ENCODE measurements around the gene PDCD7.

Gene PDCD7

GRCh38 chr15:65177901-65178300, 44.3 kb upstream of the PDCD7 start:
- H3K4me3 ChIP-seq (ENCODE audit: low read depth in 1 of 2, low read length in 2 of 2): no peak overlapping the region
- peaks cover 15% of the 10 kb centered on the region for H3K4me1 ChIP-seq (ENCODE audit: insufficient read depth, low read length)
- DNase-seq: no peak
- H3K79me2 ChIP-seq (ENCODE audit: insufficient read depth, low read length): peaks cover 61% of the 10 kb centered on the region
- no peak overlapping the region for H3K9ac ChIP-seq (ENCODE audit: low read depth, low read length)
- H3K4me2 ChIP-seq (ENCODE audit: insufficient read depth, low read length): no peak overlapping the region
- H3K27ac ChIP-seq (ENCODE audit: low read length): no peak overlapping the region
- peaks cover 10% of the 10 kb centered on the region; the same call in 1 of the 2 replicates for H4K20me1 ChIP-seq (ENCODE audit: insufficient read depth, low read length)
- H2AFZ ChIP-seq (ENCODE audit: low read depth, low read length): no peak overlapping the region
- H3K36me3 ChIP-seq (ENCODE audit: insufficient read depth, low read length): peaks cover 74% of the 10 kb centered on the region
- H3K9me3 ChIP-seq (ENCODE audit: insufficient read depth, low read length, severe bottlenecking): no peaks in the 10 kb centered on the region
- no peaks in the 10 kb centered on the region for H3K27me3 ChIP-seq (ENCODE audit: insufficient read depth, low read length, poor library complexity)
- TF ChIP-seq CTCF (IDR thresholded peaks at IDR 0.05; ENCODE audit: borderline replicate concordance, extremely low read depth, low read length, poor library complexity, severe bottlenecking) (no peak), EZH2 (IDR thresholded peaks at IDR 0.05; ENCODE audit: borderline replicate concordance, low read depth, low read length, severe bottlenecking) (no peak)
- no peak for ATAC-seq (ENCODE audit: insufficient read depth, low read depth)

- no peak overlapping the region for H3K4me3 ChIP-seq (ENCODE audit: low read depth in 1 of 2, low read length in 2 of 2)
- H3K9ac ChIP-seq (ENCODE audit: low read depth, low read length): no peak overlapping the region
- 0 out of 2 replicates have a peak, but pooled peaks cover 3% of the 10 kb centered on the region for H3K4me1 ChIP-seq (ENCODE audit: insufficient read depth, low read length)
- peaks cover 53% of the 10 kb centered on the region for H3K79me2 ChIP-seq (ENCODE audit: insufficient read depth, low read length)
- DNase-seq: no peak
- H2AFZ ChIP-seq (ENCODE audit: low read depth, low read length): no peak overlapping the region
- no peaks in the 10 kb centered on the region for H3K9me3 ChIP-seq (ENCODE audit: insufficient read depth, low read length, severe bottlenecking)
- H4K20me1 ChIP-seq (ENCODE audit: insufficient read depth, low read length): peaks cover 10% of the 10 kb centered on the region; the same call in 1 of the 2 replicates
- no peaks in the 10 kb centered on the region for H3K27me3 ChIP-seq (ENCODE audit: insufficient read depth, low read length, poor library complexity)
- H3K4me2 ChIP-seq (ENCODE audit: insufficient read depth, low read length): no peak overlapping the region
- H3K27ac ChIP-seq (ENCODE audit: low read length): no peak overlapping the region
- peaks cover 82% of the 10 kb centered on the region for H3K36me3 ChIP-seq (ENCODE audit: insufficient read depth, low read length)
- TF ChIP-seq EZH2 (IDR thresholded peaks at IDR 0.05; ENCODE audit: borderline replicate concordance, low read depth, low read length, severe bottlenecking): no peak
- TF ChIP-seq CTCF (IDR thresholded peaks at IDR 0.05; ENCODE audit: borderline replicate concordance, extremely low read depth, low read length, poor library complexity, severe bottlenecking): no peak
- ATAC-seq (ENCODE audit: insufficient read depth, low read depth): no peak
These were observed 42.4 kb upstream of the PDCD7 start for GRCh38 chr15:65176056-65176455.

GRCh38 chr15:65175511-65175910, 41.9 kb upstream of the PDCD7 start:
- no peaks in the 10 kb centered on the region for H3K27me3 ChIP-seq (ENCODE audit: insufficient read depth, low read length, poor library complexity)
- H3K4me2 ChIP-seq (ENCODE audit: insufficient read depth, low read length): no peak overlapping the region
- no peak overlapping the region for H2AFZ ChIP-seq (ENCODE audit: low read depth, low read length)
- H3K27ac ChIP-seq (ENCODE audit: low read length): no peak overlapping the region
- no peak for TF ChIP-seq EZH2 (IDR thresholded peaks at IDR 0.05; ENCODE audit: borderline replicate concordance, low read depth, low read length, severe bottlenecking)
- no peak for TF ChIP-seq CTCF (IDR thresholded peaks at IDR 0.05; ENCODE audit: borderline replicate concordance, extremely low read depth, low read length, poor library complexity, severe bottlenecking)
- H3K4me1 ChIP-seq (ENCODE audit: insufficient read depth, low read length): 0 out of 2 replicates have a peak, but pooled peaks cover 3% of the 10 kb centered on the region
- no peak for ATAC-seq (ENCODE audit: insufficient read depth, low read depth)
- H4K20me1 ChIP-seq (ENCODE audit: insufficient read depth, low read length): peaks cover 10% of the 10 kb centered on the region; the same call in 1 of the 2 replicates
- no peak overlapping the region for H3K4me3 ChIP-seq (ENCODE audit: low read depth in 1 of 2, low read length in 2 of 2)
- peaks cover 78% of the 10 kb centered on the region for H3K36me3 ChIP-seq (ENCODE audit: insufficient read depth, low read length)
- peaks cover 48% of the 10 kb centered on the region for H3K79me2 ChIP-seq (ENCODE audit: insufficient read depth, low read length)
- no peaks in the 10 kb centered on the region for H3K9me3 ChIP-seq (ENCODE audit: insufficient read depth, low read length, severe bottlenecking)
- no peak overlapping the region for H3K9ac ChIP-seq (ENCODE audit: low read depth, low read length)
- DNase-seq: no peak

GRCh38 chr15:65174509-65174908, 40.9 kb upstream of the PDCD7 start:
- H3K9ac ChIP-seq (ENCODE audit: low read depth, low read length): no peak overlapping the region
- no peak overlapping the region for H3K4me3 ChIP-seq (ENCODE audit: low read depth in 1 of 2, low read length in 2 of 2)
- peaks cover 72% of the 10 kb centered on the region for H3K36me3 ChIP-seq (ENCODE audit: insufficient read depth, low read length)
- no peaks in the 10 kb centered on the region for H3K9me3 ChIP-seq (ENCODE audit: insufficient read depth, low read length, severe bottlenecking)
- DNase-seq: no peak
- H3K79me2 ChIP-seq (ENCODE audit: insufficient read depth, low read length): peaks cover 41% of the 10 kb centered on the region
- H2AFZ ChIP-seq (ENCODE audit: low read depth, low read length): no peak overlapping the region
- H3K4me1 ChIP-seq (ENCODE audit: insufficient read depth, low read length): no peaks in the 10 kb centered on the region
- H3K27me3 ChIP-seq (ENCODE audit: insufficient read depth, low read length, poor library complexity): no peaks in the 10 kb centered on the region
- TF ChIP-seq EZH2 (IDR thresholded peaks at IDR 0.05; ENCODE audit: borderline replicate concordance, low read depth, low read length, severe bottlenecking) (no peak), CTCF (IDR thresholded peaks at IDR 0.05; ENCODE audit: borderline replicate concordance, extremely low read depth, low read length, poor library complexity, severe bottlenecking) (no peak)
- H4K20me1 ChIP-seq (ENCODE audit: insufficient read depth, low read length): peaks cover 10% of the 10 kb centered on the region; the same call in 1 of the 2 replicates
- no peak for ATAC-seq (ENCODE audit: insufficient read depth, low read depth)
- no peak overlapping the region for H3K27ac ChIP-seq (ENCODE audit: low read length)
- no peak overlapping the region for H3K4me2 ChIP-seq (ENCODE audit: insufficient read depth, low read length)
